ENCODE results near the gene SAMD10.

SAMD10 gene

DNA sequence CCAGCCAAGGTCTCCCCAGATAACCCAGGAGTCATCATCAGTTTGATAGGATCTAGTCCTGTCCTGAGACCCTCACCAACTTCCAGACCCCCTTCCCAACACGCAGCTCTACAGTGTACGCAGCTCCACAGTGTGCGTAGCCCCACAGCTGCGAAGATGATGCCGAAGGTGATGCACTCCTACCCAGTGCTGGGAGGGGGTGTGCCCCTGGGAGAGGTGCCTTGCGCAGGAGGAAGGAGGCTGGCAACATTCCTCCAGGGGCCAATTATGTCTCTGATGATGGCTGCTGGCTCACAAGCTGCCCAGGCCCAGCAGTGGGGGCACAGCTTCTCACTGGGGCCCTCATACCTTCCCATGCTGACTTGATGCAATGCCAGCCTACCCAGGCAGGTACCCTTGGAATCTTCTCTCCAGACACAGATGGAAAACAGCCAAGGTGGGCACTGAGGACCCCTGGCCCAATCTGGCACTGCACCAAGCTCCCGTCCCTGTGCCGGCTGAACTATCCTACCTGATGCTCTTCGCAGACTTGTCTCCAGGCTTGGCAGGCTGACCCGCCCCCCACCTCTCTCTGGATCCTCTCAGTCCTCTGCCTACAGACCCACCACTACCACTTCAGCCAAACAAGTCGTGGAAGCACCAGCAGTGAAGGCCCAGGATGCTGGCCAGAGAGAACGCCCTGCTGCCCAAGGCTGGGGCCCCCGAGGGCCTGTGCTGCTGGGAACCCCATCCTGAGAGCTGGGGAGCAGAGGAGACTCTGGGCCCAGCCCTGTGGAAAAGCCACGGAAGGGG is 11.1 kb downstream of the SAMD10 start:
- in situ Hi-C loops (cut with MboI; ENCODE audit: low pct_unique_long_range_greater_than_20kb, low sequenced_read_pairs, unreplicated experiment), result no loop called here
- no peak for DNase-seq (ENCODE audit: low spot score)
- TF ChIP-seq, protein P1, sequence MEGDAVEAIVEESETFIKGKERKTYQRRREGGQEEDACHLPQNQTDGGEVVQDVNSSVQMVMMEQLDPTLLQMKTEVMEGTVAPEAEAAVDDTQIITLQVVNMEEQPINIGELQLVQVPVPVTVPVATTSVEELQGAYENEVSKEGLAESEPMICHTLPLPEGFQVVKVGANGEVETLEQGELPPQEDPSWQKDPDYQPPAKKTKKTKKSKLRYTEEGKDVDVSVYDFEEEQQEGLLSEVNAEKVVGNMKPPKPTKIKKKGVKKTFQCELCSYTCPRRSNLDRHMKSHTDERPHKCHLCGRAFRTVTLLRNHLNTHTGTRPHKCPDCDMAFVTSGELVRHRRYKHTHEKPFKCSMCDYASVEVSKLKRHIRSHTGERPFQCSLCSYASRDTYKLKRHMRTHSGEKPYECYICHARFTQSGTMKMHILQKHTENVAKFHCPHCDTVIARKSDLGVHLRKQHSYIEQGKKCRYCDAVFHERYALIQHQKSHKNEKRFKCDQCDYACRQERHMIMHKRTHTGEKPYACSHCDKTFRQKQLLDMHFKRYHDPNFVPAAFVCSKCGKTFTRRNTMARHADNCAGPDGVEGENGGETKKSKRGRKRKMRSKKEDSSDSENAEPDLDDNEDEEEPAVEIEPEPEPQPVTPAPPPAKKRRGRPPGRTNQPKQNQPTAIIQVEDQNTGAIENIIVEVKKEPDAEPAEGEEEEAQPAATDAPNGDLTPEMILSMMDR (IDR thresholded peaks at IDR 0.05; ENCODE audit: extremely low read depth, insufficient read depth, missing control alignments), result no peak

DNA sequence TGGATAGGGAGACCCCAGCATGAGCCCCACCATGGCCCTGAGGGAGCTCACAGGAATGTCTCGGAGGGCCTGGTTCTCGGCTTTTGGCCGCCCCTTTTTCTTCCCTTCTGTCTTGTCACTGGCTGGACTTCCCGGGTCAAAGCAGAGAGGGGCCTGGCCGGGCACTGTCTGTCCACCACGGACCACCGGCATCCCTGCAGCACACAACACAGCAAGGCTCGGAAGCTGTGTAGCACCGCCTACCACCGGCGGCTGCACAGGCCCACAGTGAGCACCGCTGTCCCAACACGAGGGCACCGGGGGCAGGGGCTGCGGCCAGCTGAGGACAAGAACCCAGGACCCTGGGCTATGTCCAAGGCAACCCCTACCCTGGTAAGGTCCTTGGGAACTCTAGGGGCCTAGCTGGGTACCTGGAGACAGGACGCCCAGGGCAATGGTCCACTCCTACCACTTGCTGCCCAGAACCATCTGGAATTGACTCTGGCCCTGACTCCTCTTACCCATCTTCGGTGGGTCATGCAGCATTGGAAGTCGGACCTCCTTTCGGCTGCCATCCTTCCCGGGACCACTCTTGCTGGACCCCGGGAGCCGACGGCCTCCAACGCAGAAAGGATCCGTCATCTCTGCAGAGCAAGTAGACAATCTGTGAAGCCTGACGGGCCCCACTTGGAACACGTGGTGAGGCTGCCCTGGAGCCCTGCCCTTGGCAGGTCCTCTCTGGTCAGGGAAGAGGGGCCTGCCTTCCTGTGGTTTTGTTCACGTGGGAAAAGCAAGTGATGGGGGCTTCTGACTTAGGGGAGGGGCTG is 11.9 kb downstream of the SAMD10 start:
- TF ChIP-seq, protein P1 (IDR thresholded peaks at IDR 0.05; ENCODE audit: extremely low read depth, insufficient read depth, missing control alignments), result no peak
- in situ Hi-C loops (cut with MboI; ENCODE audit: low pct_unique_long_range_greater_than_20kb, low sequenced_read_pairs, unreplicated experiment), result no loop called here
- no peak for DNase-seq (ENCODE audit: low spot score)

DNA sequence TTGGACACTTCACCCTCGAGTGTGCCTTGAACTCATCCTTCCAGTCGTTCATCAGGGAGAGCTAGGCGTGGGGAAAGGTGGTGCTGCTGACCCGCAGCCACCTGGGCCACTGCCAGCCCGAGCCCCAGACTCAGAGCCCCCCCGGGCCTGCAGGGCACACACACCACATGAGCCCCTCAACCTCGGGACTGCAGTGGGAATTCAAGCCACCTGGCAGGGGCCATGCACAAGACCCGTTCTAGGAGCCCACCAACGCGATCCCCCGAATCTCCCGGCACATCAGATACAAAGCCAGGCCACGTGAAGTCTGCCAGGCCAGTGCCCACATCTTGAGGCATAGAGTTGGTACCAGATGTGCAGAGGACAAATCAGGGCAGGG is 12.5 kb downstream of the SAMD10 start:
- in situ Hi-C loops (cut with MboI; ENCODE audit: low pct_unique_long_range_greater_than_20kb, low sequenced_read_pairs, unreplicated experiment), result no loop called here
- TF ChIP-seq, protein P1 (IDR thresholded peaks at IDR 0.05; ENCODE audit: extremely low read depth, insufficient read depth, missing control alignments), result no peak
- no peak for DNase-seq (ENCODE audit: low spot score)

DNA sequence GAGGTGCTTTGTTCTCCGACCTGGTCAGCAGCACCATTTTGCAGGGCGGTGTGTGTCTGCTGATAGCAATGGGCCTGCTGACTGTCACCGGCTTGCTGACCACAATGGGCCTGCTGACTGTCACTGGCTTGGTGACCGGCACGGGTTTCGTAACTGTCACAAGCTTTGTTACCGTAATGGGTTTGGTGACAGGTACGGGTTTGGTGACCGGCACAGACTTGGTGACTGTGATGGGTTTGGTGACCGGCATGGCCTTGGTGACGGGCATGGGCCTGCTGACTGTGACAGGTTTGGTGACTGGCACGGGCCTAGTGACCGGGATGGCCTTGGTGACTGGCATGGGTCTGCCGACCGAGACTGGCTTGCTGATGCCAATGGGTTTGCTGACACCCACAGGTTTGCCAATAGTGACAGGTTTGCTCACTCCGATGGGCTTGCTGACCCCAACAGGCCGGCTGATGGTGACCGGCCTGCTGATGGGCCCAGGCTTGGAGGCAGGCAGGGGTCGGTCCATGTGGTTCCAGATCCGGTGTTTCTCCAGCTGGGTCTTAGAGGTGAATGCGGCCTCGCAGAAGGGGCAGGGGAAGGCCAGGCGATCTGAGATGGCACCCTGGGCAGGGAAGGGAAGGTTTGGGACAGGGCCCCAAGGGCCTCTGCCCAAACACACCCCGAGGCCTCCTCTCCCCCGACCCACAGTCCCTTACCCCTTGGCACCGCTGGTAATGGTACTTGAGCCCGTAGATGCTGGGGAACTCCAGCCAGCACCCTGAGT is 13.1 kb downstream of the SAMD10 start:
- TF ChIP-seq, protein P1 (IDR thresholded peaks at IDR 0.05; ENCODE audit: extremely low read depth, insufficient read depth, missing control alignments), result no peak
- in situ Hi-C loops (cut with MboI; ENCODE audit: low pct_unique_long_range_greater_than_20kb, low sequenced_read_pairs, unreplicated experiment), result no loop called here

DNA sequence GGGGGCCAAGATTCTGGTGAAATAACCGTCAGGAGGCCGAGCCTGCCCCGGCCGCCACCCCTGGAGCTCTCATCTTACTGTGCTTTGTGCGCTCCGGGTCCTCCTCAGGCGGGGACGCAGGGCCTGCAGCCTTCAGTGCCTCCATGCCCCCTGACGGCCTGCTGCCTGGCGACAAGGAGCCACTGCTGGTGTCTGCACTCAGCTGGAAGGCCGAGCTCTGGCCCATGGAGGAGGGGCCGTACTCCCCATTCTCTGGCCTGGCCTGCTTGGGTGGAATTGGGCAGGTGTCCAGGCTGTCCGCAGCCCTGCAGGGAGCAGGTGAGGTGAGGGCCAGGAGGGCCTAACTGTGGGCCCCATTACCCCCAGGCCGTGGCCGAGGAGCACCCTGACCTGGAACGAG is 15.0 kb downstream of the SAMD10 start:
- DNase-seq (ENCODE audit: low spot score), result no peak
- TF ChIP-seq, protein P1 (IDR thresholded peaks at IDR 0.05; ENCODE audit: extremely low read depth, insufficient read depth, missing control alignments), result no peak
- in situ Hi-C loops (cut with MboI; ENCODE audit: low pct_unique_long_range_greater_than_20kb, low sequenced_read_pairs, unreplicated experiment), result no loop called here

More for the DNA sequence above, 13.1 kb downstream of the SAMD10 start:
- no peak for DNase-seq (ENCODE audit: low spot score)

DNA sequence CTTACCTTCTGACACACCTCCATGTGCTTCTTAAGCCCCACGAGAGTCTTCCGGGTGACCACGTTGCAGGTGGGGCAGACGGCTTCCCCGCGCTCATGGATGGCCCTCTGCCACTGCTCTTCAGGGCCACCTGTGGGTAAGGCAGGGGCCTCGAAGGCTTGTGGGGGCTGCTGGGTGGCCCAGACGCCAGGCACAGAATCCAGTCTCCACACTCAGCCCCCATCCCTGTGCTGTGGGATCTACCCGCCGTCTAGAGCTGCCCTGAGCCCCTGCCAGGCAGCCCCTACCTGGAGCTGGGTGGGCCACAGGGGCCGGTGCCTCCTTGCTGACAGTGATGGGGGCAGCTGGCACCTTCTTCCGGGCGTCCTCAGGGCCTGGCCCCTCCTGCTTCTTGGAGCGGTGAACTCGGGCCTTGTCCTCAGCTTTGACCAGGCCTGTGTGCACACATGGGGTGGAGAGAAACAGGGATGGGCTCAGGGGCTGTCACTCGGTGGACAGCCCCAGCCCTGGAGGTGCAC is 15.6 kb downstream of the SAMD10 start:
- no peak for DNase-seq (ENCODE audit: low spot score)
- in situ Hi-C loops (cut with MboI; ENCODE audit: low pct_unique_long_range_greater_than_20kb, low sequenced_read_pairs, unreplicated experiment), result no loop called here
- TF ChIP-seq, protein P1 (IDR thresholded peaks at IDR 0.05; ENCODE audit: extremely low read depth, insufficient read depth, missing control alignments), result no peak

Data from GM13977 (cell line).